ENCODE data around the gene ENTPD2.
"Not testable (repeated sequence)": the region's sequence is repeated elsewhere in the genome, so short reads cannot be mapped to it uniquely, and the experiment has no call there.

ENTPD2 gene

GRCh38 chr9:137065336-137065967 is 11.6 kb upstream of the ENTPD2 start:
- in situ Hi-C loops (cut with HindIII; ENCODE audit: low sequenced_read_pairs): no loop called here

- in situ Hi-C loops (cut with HindIII; ENCODE audit: low sequenced_read_pairs): no loop called here
Measured at GRCh38 chr9:137064880-137065164, 11.0 kb upstream of the ENTPD2 start.

- in situ Hi-C loops (cut with HindIII; ENCODE audit: low sequenced_read_pairs): no loop called here
Measured at GRCh38 chr9:137064027-137064879, 10.4 kb upstream of the ENTPD2 start.

GRCh38 chr9:137063311-137064026 is 9.6 kb upstream of the ENTPD2 start:
- in situ Hi-C loops (cut with HindIII; ENCODE audit: low sequenced_read_pairs): no loop called here

- in situ Hi-C loops (cut with HindIII; ENCODE audit: low sequenced_read_pairs): not testable (repeated sequence)
Measured at GRCh38 chr9:137062798-137063197, 8.9 kb upstream of the ENTPD2 start.

- in situ Hi-C loops (cut with HindIII; ENCODE audit: low sequenced_read_pairs): no loop called here
Measured at GRCh38 chr9:137062384-137062783, 8.5 kb upstream of the ENTPD2 start.

- in situ Hi-C loops (cut with HindIII; ENCODE audit: low sequenced_read_pairs): no loop called here
Measured at GRCh38 chr9:137058521-137059234, 4.8 kb upstream of the ENTPD2 start.

GRCh38 chr9:137057545-137057944 is 3.7 kb upstream of the ENTPD2 start:
- in situ Hi-C loops (cut with HindIII; ENCODE audit: low sequenced_read_pairs): no loop called here

- in situ Hi-C loops (cut with HindIII; ENCODE audit: low sequenced_read_pairs): no loop called here
Measured at GRCh38 chr9:137056739-137057415, 3.0 kb upstream of the ENTPD2 start.

- in situ Hi-C loops (cut with HindIII; ENCODE audit: low sequenced_read_pairs): no loop called here
Measured at GRCh38 chr9:137055385-137056364, 1.8 kb upstream of the ENTPD2 start.

GRCh38 chr9:137054932-137055384 is 1.1 kb upstream of the ENTPD2 start:
- in situ Hi-C loops (cut with HindIII; ENCODE audit: low sequenced_read_pairs): no loop called here

- in situ Hi-C loops (cut with HindIII; ENCODE audit: low sequenced_read_pairs): no loop called here
Measured at GRCh38 chr9:137052998-137053943, 590 bp downstream of the ENTPD2 start.

GRCh38 chr9:137052293-137052692 is 1.6 kb downstream of the ENTPD2 start:
- in situ Hi-C loops (cut with HindIII; ENCODE audit: low sequenced_read_pairs): no loop called here

GRCh38 chr9:137051145-137051724 is 2.6 kb downstream of the ENTPD2 start:
- in situ Hi-C loops (cut with HindIII; ENCODE audit: low sequenced_read_pairs): no loop called here

GRCh38 chr9:137050570-137050969 is 3.3 kb downstream of the ENTPD2 start:
- in situ Hi-C loops (cut with HindIII; ENCODE audit: low sequenced_read_pairs): no loop called here

GRCh38 chr9:137049544-137050449 is 4.1 kb downstream of the ENTPD2 start:
- in situ Hi-C loops (cut with HindIII; ENCODE audit: low sequenced_read_pairs): no loop called here
